Measurements from ENCODE around the gene INSIG1.

Gene INSIG1

GRCh38 chr7:155266440-155266839 is 31.2 kb upstream of the INSIG1 start:
- Histone ChIP-seq H3K9me3 (ENCODE audit: control insufficient read depth, insufficient read depth, low read length) (no peaks in the 10 kb centered on the region), H3K9ac (ENCODE audit: low read depth, low read length) (no peak overlapping the region), H3K27ac (ENCODE audit: low read depth, low read length) (no peak overlapping the region), H3K4me3 (ENCODE audit: low read depth, low read length) (no peak overlapping the region), H3K27me3 (ENCODE audit: control insufficient read depth, insufficient read depth, low read length) (no peaks in the 10 kb centered on the region), H3K4me1 (ENCODE audit: control insufficient read depth, insufficient read depth, low read length) (no peaks in the 10 kb centered on the region; the same call in 1 of the 2 replicates), H3K36me3 (ENCODE audit: control insufficient read depth, insufficient read depth, low read length) (no peaks in the 10 kb centered on the region)

- H3K9ac ChIP-seq (ENCODE audit: low read depth, low read length) = no peak overlapping the region
- H3K27ac ChIP-seq (ENCODE audit: low read depth, low read length) = no peak overlapping the region
- no peak overlapping the region for H3K4me3 ChIP-seq (ENCODE audit: low read depth, low read length)
- no peaks in the 10 kb centered on the region for H3K27me3 ChIP-seq (ENCODE audit: control insufficient read depth, insufficient read depth, low read length)
- no peaks in the 10 kb centered on the region for H3K9me3 ChIP-seq (ENCODE audit: control insufficient read depth, insufficient read depth, low read length)
- H3K4me1 ChIP-seq (ENCODE audit: control insufficient read depth, insufficient read depth, low read length) = no peaks in the 10 kb centered on the region; the same call in 1 of the 2 replicates
- no peaks in the 10 kb centered on the region for H3K36me3 ChIP-seq (ENCODE audit: control insufficient read depth, insufficient read depth, low read length)
Measured at GRCh38 chr7:155267023-155267422, 30.7 kb upstream of the INSIG1 start.

GRCh38 chr7:155267436-155267835 is 30.2 kb upstream of the INSIG1 start:
- H3K4me1 ChIP-seq (ENCODE audit: control insufficient read depth, insufficient read depth, low read length) = no peaks in the 10 kb centered on the region; the same call in 1 of the 2 replicates
- H3K9me3 ChIP-seq (ENCODE audit: control insufficient read depth, insufficient read depth, low read length) = no peaks in the 10 kb centered on the region
- no peak overlapping the region for H3K27ac ChIP-seq (ENCODE audit: low read depth, low read length)
- H3K9ac ChIP-seq (ENCODE audit: low read depth, low read length) = no peak overlapping the region
- no peaks in the 10 kb centered on the region for H3K36me3 ChIP-seq (ENCODE audit: control insufficient read depth, insufficient read depth, low read length)
- H3K4me3 ChIP-seq (ENCODE audit: low read depth, low read length) = no peak overlapping the region
- H3K27me3 ChIP-seq (ENCODE audit: control insufficient read depth, insufficient read depth, low read length) = no peaks in the 10 kb centered on the region

- H3K27ac ChIP-seq (ENCODE audit: low read depth, low read length) = no peak overlapping the region
- H3K4me1 ChIP-seq (ENCODE audit: control insufficient read depth, insufficient read depth, low read length) = no peaks in the 10 kb centered on the region; the same call in 1 of the 2 replicates
- no peaks in the 10 kb centered on the region for H3K9me3 ChIP-seq (ENCODE audit: control insufficient read depth, insufficient read depth, low read length)
- H3K4me3 ChIP-seq (ENCODE audit: low read depth, low read length) = no peak overlapping the region
- no peaks in the 10 kb centered on the region for H3K27me3 ChIP-seq (ENCODE audit: control insufficient read depth, insufficient read depth, low read length)
- no peaks in the 10 kb centered on the region for H3K36me3 ChIP-seq (ENCODE audit: control insufficient read depth, insufficient read depth, low read length)
- H3K9ac ChIP-seq (ENCODE audit: low read depth, low read length) = no peak overlapping the region
Measured at GRCh38 chr7:155268211-155268610, 29.5 kb upstream of the INSIG1 start.

GRCh38 chr7:155268921-155269650 is 28.6 kb upstream of the INSIG1 start:
- Histone ChIP-seq H3K9ac (ENCODE audit: low read depth, low read length) (no peak overlapping the region), H3K36me3 (ENCODE audit: control insufficient read depth, insufficient read depth, low read length) (no peaks in the 10 kb centered on the region), H3K9me3 (ENCODE audit: control insufficient read depth, insufficient read depth, low read length) (no peaks in the 10 kb centered on the region), H3K4me3 (ENCODE audit: low read depth, low read length) (no peak overlapping the region), H3K27me3 (ENCODE audit: control insufficient read depth, insufficient read depth, low read length) (no peaks in the 10 kb centered on the region), H3K4me1 (ENCODE audit: control insufficient read depth, insufficient read depth, low read length) (no peaks in the 10 kb centered on the region; the same call in 1 of the 2 replicates), H3K27ac (ENCODE audit: low read depth, low read length) (no peak overlapping the region)

GRCh38 chr7:155269766-155270585 is 27.7 kb upstream of the INSIG1 start:
- H3K27ac ChIP-seq (ENCODE audit: low read depth, low read length) = no peak overlapping the region

GRCh38 chr7:155270861-155271260 is 26.8 kb upstream of the INSIG1 start:
- Histone ChIP-seq H3K27ac (ENCODE audit: low read depth, low read length) (no peak overlapping the region), H3K4me3 (ENCODE audit: low read depth, low read length) (no peak overlapping the region), H3K27me3 (ENCODE audit: control insufficient read depth, insufficient read depth, low read length) (no peaks in the 10 kb centered on the region)

More at GRCh38 chr7:155269766-155270585, 27.7 kb upstream of the INSIG1 start:
- Histone ChIP-seq H3K27me3 (ENCODE audit: control insufficient read depth, insufficient read depth, low read length) (no peaks in the 10 kb centered on the region), H3K4me3 (ENCODE audit: low read depth, low read length) (no peak overlapping the region), H3K36me3 (ENCODE audit: control insufficient read depth, insufficient read depth, low read length) (no peaks in the 10 kb centered on the region), H3K9me3 (ENCODE audit: control insufficient read depth, insufficient read depth, low read length) (no peaks in the 10 kb centered on the region), H3K4me1 (ENCODE audit: control insufficient read depth, insufficient read depth, low read length) (no peaks in the 10 kb centered on the region; the same call in 1 of the 2 replicates), H3K9ac (ENCODE audit: low read depth, low read length) (no peak overlapping the region)

GRCh38 chr7:155274633-155275355 is 22.9 kb upstream of the INSIG1 start:
- Histone ChIP-seq H3K27me3 (ENCODE audit: control insufficient read depth, insufficient read depth, low read length) (no peaks in the 10 kb centered on the region), H3K27ac (ENCODE audit: low read depth, low read length) (no peak overlapping the region)

More at GRCh38 chr7:155270861-155271260, 26.8 kb upstream of the INSIG1 start:
- H3K9me3 ChIP-seq (ENCODE audit: control insufficient read depth, insufficient read depth, low read length) = no peaks in the 10 kb centered on the region
- H3K36me3 ChIP-seq (ENCODE audit: control insufficient read depth, insufficient read depth, low read length) = no peaks in the 10 kb centered on the region
- H3K9ac ChIP-seq (ENCODE audit: low read depth, low read length) = no peak overlapping the region
- no peaks in the 10 kb centered on the region; the same call in 1 of the 2 replicates for H3K4me1 ChIP-seq (ENCODE audit: control insufficient read depth, insufficient read depth, low read length)

GRCh38 chr7:155276042-155276799 is 21.5 kb upstream of the INSIG1 start:
- Histone ChIP-seq H3K36me3 (ENCODE audit: control insufficient read depth, insufficient read depth, low read length) (no peaks in the 10 kb centered on the region), H3K4me1 (ENCODE audit: control insufficient read depth, insufficient read depth, low read length) (0 out of 2 replicates have a peak, but pooled peaks cover 2% of the 10 kb centered on the region), H3K27ac (ENCODE audit: low read depth, low read length) (no peak overlapping the region), H3K27me3 (ENCODE audit: control insufficient read depth, insufficient read depth, low read length) (no peaks in the 10 kb centered on the region), H3K9ac (ENCODE audit: low read depth, low read length) (no peak overlapping the region), H3K4me3 (ENCODE audit: low read depth, low read length) (no peak overlapping the region), H3K9me3 (ENCODE audit: control insufficient read depth, insufficient read depth, low read length) (no peaks in the 10 kb centered on the region)

More at GRCh38 chr7:155274633-155275355, 22.9 kb upstream of the INSIG1 start:
- H3K4me1 ChIP-seq (ENCODE audit: control insufficient read depth, insufficient read depth, low read length) = no peaks in the 10 kb centered on the region
- no peak overlapping the region for H3K9ac ChIP-seq (ENCODE audit: low read depth, low read length)
- no peak overlapping the region for H3K4me3 ChIP-seq (ENCODE audit: low read depth, low read length)
- no peaks in the 10 kb centered on the region for H3K9me3 ChIP-seq (ENCODE audit: control insufficient read depth, insufficient read depth, low read length)
- H3K36me3 ChIP-seq (ENCODE audit: control insufficient read depth, insufficient read depth, low read length) = no peaks in the 10 kb centered on the region

- Histone ChIP-seq H3K4me3 (ENCODE audit: low read depth, low read length) (no peak overlapping the region), H3K36me3 (ENCODE audit: control insufficient read depth, insufficient read depth, low read length) (no peaks in the 10 kb centered on the region), H3K9ac (ENCODE audit: low read depth, low read length) (no peak overlapping the region), H3K27me3 (ENCODE audit: control insufficient read depth, insufficient read depth, low read length) (no peaks in the 10 kb centered on the region), H3K4me1 (ENCODE audit: control insufficient read depth, insufficient read depth, low read length) (0 out of 2 replicates have a peak, but pooled peaks cover 2% of the 10 kb centered on the region), H3K27ac (ENCODE audit: low read depth, low read length) (no peak overlapping the region), H3K9me3 (ENCODE audit: control insufficient read depth, insufficient read depth, low read length) (no peaks in the 10 kb centered on the region)
Measured at GRCh38 chr7:155276800-155277375, 20.8 kb upstream of the INSIG1 start.
